HuH-7 (cell line): ENCODE results near the gene AQP12A.

Experiments used
- DNase-seq: peaks from one replicate; pipeline ENCODE4 v3.0.0; 2011; ENCODE audit warnings: low spot score

The AQP12A gene

GRCh38 chr2:240741091-240741490 lies 49.4 kb downstream of the AQP12A start:
- DNase-seq = no peak

- no peak for DNase-seq
These were observed 51.0 kb downstream of the AQP12A start for GRCh38 chr2:240742602-240743095.

DNA sequence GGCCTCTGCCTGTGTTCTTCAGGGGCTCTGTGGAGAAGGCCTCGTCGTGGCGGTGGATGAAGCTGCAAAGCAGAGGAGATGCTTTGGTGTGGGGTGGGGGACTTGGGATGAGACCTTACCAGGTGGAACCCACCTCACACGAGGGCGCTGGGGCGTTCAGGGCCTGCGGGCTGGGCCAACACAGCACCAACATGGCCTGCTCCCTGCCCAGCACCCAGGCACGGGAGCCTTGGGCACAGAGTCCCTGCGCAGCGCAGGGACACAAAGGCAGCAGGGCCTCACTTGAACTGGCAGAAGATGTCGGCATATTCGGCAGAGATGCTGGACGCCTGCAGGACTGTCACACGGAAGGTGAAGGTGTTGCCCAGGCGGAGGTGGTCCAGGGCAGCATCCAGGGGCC lies 53.8 kb downstream of the AQP12A start:
- no peak for DNase-seq

GRCh38 chr2:240745962-240746361 lies 54.3 kb downstream of the AQP12A start:
- no peak for DNase-seq

GRCh38 chr2:240746671-240747070 lies 55.0 kb downstream of the AQP12A start:
- no peak for DNase-seq

- no peak for DNase-seq
These were observed 55.6 kb downstream of the AQP12A start for GRCh38 chr2:240747256-240747655.
